Measurements from ENCODE around the gene ZNF423.

Gene ZNF423

GRCh38 chr16:49469930-49470451 is 385.9 kb downstream of the ZNF423 start:
- no peak for DNase-seq (ENCODE audit: low read depth)

GRCh38 chr16:49469311-49469670 is 386.6 kb downstream of the ZNF423 start:
- no peak for DNase-seq (ENCODE audit: low read depth)

- no peak for DNase-seq (ENCODE audit: low read depth)
Observed at GRCh38 chr16:49468611-49469310, 387.2 kb downstream of the ZNF423 start.

DNA sequence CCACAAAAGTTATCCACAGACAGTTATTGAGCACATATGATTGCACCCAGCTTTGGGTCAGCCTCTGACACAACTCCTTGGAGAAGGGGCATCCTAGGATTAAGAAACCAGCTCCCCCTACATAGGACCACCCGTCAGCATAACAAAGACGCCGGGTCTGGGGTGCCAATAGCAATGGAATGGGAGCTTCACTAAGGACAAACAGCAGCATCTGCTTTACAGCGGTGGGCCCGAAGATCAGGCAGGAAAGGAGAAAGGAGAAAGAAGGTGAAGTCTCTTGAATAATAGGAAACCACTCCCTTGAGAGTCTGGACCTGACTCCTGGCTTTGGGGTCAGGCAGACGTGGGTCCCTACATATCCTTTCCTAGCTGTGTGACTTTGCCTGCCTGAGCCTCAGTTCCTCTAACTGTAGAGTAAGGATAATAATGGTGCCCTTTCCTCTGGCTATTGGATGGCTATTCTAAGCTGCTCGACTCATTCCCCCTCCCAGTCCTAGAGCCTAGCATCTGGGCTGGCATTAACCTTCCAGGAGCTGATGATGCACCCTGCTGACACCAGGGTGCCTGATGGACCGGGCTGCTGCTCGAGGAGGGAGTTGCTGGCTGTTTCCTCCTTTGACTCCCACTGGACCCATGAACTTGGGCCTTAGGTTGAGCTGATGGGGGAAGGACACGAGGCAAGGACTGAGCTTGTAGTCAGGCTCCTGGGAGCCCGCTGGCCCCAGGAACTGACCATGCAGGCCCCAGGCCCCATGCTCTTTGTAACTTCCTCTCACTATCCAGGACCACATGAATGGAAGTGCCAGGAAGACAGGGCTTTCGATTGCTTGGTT is 388.2 kb downstream of the ZNF423 start:
- no peak for DNase-seq (ENCODE audit: low read depth)

GRCh38 chr16:49466881-49467280 is 389.0 kb downstream of the ZNF423 start:
- DNase-seq (ENCODE audit: low read depth): no peak

GRCh38 chr16:49466529-49466831 is 389.4 kb downstream of the ZNF423 start:
- no peak for DNase-seq (ENCODE audit: low read depth)

DNA sequence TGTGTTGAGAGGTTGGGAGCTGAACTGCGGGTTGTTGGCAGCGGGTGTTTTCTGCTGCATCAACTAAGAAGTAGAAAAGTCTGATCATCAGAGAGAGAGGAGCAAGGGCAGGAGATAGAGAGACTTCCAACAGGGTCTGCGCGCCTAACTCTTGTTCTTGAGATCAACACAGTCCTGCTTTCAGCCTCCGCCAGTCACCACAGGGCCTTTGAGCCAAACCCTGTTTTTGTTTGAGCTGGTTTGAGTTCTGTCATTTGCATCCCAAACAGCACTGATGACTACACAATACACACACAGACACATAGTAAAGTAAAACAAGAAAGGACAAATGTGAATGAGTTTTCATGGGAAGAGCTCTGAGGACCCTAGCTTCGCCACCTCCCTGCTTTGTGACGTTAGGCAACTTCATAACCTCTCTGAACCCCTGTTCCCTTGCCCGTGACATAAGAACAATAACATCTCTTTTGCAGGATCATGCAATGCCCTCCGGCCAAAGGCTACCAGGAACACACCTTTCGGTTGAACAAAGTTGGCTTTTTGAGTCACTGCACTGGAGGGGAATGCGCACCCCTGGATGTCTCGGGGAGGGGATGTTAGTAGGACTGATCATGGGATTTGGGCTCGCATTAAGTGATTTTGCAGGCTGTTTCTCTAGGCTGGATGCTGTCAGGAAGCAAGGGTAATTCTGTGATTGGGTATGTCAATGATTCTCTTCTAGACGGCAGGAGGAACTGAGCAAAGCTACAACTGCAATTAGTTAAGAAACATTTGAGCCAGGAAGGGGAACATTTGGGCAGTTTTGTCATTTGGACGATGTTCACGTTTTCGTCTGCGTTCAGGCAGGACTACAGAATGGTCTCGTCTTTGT is 390.0 kb downstream of the ZNF423 start:
- DNase-seq (ENCODE audit: low read depth): no peak

GRCh38 chr16:49464877-49465504 is 390.9 kb downstream of the ZNF423 start:
- no peak for DNase-seq (ENCODE audit: low read depth)

- no peak for DNase-seq (ENCODE audit: low read depth)
Observed at GRCh38 chr16:49464093-49464492, 391.8 kb downstream of the ZNF423 start.

- DNase-seq (ENCODE audit: low read depth): peak; percentile 38
Observed at GRCh38 chr16:49463529-49463928, 392.4 kb downstream of the ZNF423 start.

- DNase-seq (ENCODE audit: low read depth): no peak
Observed at GRCh38 chr16:49462989-49463371, 392.9 kb downstream of the ZNF423 start.

- DNase-seq (ENCODE audit: low read depth): no peak
Observed at GRCh38 chr16:49462362-49462988, 393.4 kb downstream of the ZNF423 start.

GRCh38 chr16:49461517-49461951 is 394.4 kb downstream of the ZNF423 start:
- no peak for DNase-seq (ENCODE audit: low read depth)

- DNase-seq (ENCODE audit: low read depth): no peak
Observed at GRCh38 chr16:49460786-49461470, 395.0 kb downstream of the ZNF423 start.

GRCh38 chr16:49459953-49460735 is 395.8 kb downstream of the ZNF423 start:
- DNase-seq (ENCODE audit: low read depth): no peak

DNA sequence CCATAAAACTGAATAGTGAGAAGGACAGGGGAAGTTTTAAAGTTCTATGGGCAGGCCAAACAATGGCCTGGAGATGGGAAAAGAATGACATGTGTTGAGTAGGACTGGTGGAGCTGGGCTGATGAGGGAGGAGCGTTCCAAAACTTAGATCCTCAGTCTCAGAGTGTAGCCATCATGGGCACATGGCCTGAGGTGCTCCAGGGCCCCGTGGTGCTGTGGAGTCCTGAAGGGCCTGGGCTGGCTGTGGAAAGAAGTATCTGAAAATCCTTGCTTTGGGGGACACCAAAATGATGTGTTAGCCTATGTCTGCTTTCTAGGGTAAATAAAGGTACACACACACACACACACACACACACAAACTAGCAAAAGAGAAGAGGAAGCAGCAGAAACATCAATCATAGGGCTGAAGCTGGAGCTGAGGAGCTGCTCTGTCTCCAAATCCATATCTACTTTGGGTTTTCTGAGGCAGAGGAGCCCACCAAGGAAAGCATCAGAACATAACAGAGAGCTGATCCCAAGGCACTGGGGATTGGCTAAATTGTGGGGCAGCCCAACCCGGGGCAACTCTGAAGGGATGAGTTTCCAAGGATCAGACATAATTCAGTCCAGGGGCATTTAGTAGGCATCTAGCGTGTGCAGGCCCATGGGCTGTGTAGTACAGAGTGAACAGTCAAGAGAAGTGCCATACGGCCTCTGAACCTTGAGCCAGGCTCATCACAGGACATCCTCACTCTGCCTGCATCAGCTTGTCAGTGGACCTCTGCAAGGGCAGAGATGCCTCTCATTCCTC is 397.1 kb downstream of the ZNF423 start:
- no peak for DNase-seq (ENCODE audit: low read depth)

GRCh38 chr16:49458243-49458642 is 397.7 kb downstream of the ZNF423 start:
- no peak for DNase-seq (ENCODE audit: low read depth)

DNA sequence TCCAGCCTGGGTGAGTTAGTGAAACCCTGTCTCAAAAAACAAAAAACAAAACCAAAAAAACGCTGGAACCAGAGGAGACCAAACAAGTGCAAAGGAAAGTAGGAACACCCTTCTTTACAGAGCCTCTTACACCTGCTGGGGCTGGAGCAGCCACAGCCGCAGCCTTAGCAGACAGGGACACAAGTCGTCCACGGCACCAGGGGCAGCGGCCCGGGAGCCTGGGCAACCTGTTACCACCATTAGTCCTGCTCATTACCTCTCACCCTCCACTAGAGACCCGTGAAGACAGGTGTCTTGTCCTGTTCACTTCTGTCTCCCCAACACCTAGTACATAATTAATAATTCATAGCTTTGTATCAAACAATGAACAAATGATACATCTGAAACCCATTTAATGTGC is 398.7 kb downstream of the ZNF423 start:
- no peak for DNase-seq (ENCODE audit: low read depth)

- no peak for DNase-seq (ENCODE audit: low read depth)
Observed at GRCh38 chr16:49456763-49457162, 399.1 kb downstream of the ZNF423 start.

Measured in stimulated activated CD8-positive, alpha-beta memory T cell treated with anti-CD3 and anti-CD28 coated beads, Interleukin-12 subunit alpha, Interleukin-12 subunit beta, amount 100 ng/mL, for 1 hour (primary cell).